Activated CD8-positive, alpha-beta memory T cell treated with anti-CD3 and anti-CD28 coated beads, Interleukin-2, amount 10 ng/mL, durations not matched to agents 7 days and 5 days (primary cell): ENCODE measurements around the gene ADAM22. TPM values are rescaled to one million over a fixed set of nuclear protein-coding genes. Genes with fewer than 3 reads are reported as not detected.
"Not testable (repeated sequence)": the region's sequence is repeated elsewhere in the genome, so short reads cannot be mapped to it uniquely, and the experiment has no call there.

Experiments
- ATAC-seq: fragments of 150-1000 bp; cut with Tn5 transposase; one replicate; pipeline ENCODE4 v1.10.0; 2021; ENCODE audit warnings: moderate library complexity
- CTCF ChIA-PET: fragments of 350-600 bp; sonication (Branson Sonifier 250); formaldehyde crosslinking; loops from one replicate; lab custom pipeline; 2021; ENCODE audit warnings: antibody characterized with exemption; lab: Charles Lee
- DNase-seq: peaks from one replicate; pipeline ENCODE4 v3.0.0-alpha.2; 2020
- H3K27ac Mint-ChIP-seq: one replicate; pipeline ENCODE4 v1.8.0; 2021; ENCODE audit warnings: mild to moderate bottlenecking, mixed read lengths
- H3K27me3 Mint-ChIP-seq: one replicate; pipeline ENCODE4 v1.8.0; 2021; ENCODE audit warnings: mixed read lengths
- H3K36me3 Mint-ChIP-seq: one replicate; pipeline ENCODE4 v1.8.0; 2021; ENCODE audit warnings: mild to moderate bottlenecking, mixed read lengths
- H3K4me1 Mint-ChIP-seq: one replicate; pipeline ENCODE4 v1.8.0; 2021; ENCODE audit warnings: mixed read lengths
- H3K4me3 Mint-ChIP-seq: one replicate; pipeline ENCODE4 v1.8.0; 2021; ENCODE audit warnings: mild to moderate bottlenecking, moderate library complexity, mixed read lengths
- H3K9me3 Mint-ChIP-seq: one replicate; pipeline ENCODE4 v1.8.0; 2022; ENCODE audit warnings: low read depth, mixed read lengths
- total RNA-seq, 2 experiments: library from RNA; stranded (reverse); gene quantifications; one replicate each; pipeline ENCODE4 v1.2.3, GENCODE V29; 2021

Gene ADAM22, protein sequence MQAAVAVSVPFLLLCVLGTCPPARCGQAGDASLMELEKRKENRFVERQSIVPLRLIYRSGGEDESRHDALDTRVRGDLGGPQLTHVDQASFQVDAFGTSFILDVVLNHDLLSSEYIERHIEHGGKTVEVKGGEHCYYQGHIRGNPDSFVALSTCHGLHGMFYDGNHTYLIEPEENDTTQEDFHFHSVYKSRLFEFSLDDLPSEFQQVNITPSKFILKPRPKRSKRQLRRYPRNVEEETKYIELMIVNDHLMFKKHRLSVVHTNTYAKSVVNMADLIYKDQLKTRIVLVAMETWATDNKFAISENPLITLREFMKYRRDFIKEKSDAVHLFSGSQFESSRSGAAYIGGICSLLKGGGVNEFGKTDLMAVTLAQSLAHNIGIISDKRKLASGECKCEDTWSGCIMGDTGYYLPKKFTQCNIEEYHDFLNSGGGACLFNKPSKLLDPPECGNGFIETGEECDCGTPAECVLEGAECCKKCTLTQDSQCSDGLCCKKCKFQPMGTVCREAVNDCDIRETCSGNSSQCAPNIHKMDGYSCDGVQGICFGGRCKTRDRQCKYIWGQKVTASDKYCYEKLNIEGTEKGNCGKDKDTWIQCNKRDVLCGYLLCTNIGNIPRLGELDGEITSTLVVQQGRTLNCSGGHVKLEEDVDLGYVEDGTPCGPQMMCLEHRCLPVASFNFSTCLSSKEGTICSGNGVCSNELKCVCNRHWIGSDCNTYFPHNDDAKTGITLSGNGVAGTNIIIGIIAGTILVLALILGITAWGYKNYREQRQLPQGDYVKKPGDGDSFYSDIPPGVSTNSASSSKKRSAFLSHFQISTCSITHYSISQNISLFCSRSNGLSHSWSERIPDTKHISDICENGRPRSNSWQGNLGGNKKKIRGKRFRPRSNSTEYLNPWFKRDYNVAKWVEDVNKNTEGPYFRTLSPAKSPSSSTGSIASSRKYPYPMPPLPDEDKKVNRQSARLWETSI
- total RNA-seq = 1 to 10 TPM; 5.2 to 5.8 TPM

GRCh38 chr7:87933953-87934698 lies at the start of gene ADAM22:
ADAM22 (plus strand) TSS chr7:87934251; CDS start chr7:87934466, 215 bp downstream.
- CTCF ChIA-PET = interaction anchor here (0.7 to 2.3 kb wide), 4 partner anchors 10 to 345 kb away, joined by 3 to 10 read pairs (median 4); no protein-coding TSS in a partner anchor
- Mint-ChIP-seq H3K4me1 (peaks cover 14% of the 10 kb centered on the region), H3K36me3 (peaks cover 6% of the 10 kb centered on the region), H3K4me3 (peak within 1 kb of the TSS; percentile 83), H3K9me3 (no peaks in the 10 kb centered on the region), H3K27me3 (peaks cover 9% of the 10 kb centered on the region), H3K27ac (peak within 1 kb of the TSS; percentile 74)
- DNase-seq (peak; percentile 95), ATAC-seq (peak; percentile 95)

DNA sequence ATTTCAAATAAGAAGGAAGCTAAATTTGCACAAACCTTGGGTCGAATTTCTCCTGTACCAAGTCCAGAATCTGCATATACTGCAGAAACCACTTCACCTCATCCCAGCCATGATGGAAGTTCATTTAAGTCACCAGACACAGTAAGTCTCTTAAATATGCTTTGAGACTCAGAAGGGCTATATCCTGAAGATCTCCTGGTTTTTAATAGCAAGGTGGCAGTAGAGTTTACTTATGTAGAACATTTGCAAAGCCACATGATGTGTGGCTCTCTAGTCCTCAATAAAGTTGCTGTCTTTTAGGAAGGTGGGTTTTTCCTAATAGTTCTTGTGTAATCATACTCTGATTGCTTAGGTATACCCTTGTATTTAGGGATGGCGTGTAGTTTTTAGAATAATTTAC lies 49.0 kb upstream of the ADAM22 start:
- Mint-ChIP-seq H3K27me3 (no peaks in the 10 kb centered on the region), H3K4me3 (no peak overlapping the region), H3K4me1 (peaks cover 24% of the 10 kb centered on the region), H3K9me3 (no peaks in the 10 kb centered on the region), H3K27ac (peak overlapping the region; percentile 42), H3K36me3 (peaks cover 49% of the 10 kb centered on the region)
- CTCF ChIA-PET = no interaction called here
- ATAC-seq (no peak), DNase-seq (no peak)

GRCh38 chr7:87886875-87887274 lies 47.2 kb upstream of the ADAM22 start:
- Mint-ChIP-seq H3K4me1 (peaks cover 11% of the 10 kb centered on the region), H3K27ac (no peak overlapping the region), H3K27me3 (no peaks in the 10 kb centered on the region), H3K4me3 (no peak overlapping the region), H3K36me3 (peaks cover 48% of the 10 kb centered on the region), H3K9me3 (no peaks in the 10 kb centered on the region)
- ATAC-seq (no peak), DNase-seq (no peak)
- CTCF ChIA-PET = interaction anchor here (0.6 to 2.6 kb wide), 14 partner anchors 8 to 382 kb away, joined by 3 to 13 read pairs (median 4); partner anchors contain the start of genes DBF4 and SLC25A40

DNA sequence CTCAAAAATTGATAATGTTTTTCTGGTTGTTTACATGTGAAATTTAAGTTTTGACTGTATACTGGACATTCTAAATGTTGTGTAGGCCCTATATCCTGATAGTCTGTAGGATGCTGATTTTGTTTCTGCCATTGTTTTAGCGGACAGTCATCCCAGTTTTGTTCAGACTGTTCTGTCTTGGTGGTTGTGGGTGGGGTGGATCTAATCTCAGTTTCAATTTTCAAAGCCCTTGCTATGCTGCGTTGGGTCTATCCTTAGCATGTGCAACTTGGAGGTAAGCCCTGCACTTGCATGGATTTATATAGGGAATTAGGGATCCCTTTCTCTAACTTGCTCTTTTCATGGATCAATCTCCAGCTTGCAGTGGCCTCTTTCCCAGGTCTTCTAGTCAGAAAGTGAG lies 38.7 kb upstream of the ADAM22 start:
- ATAC-seq (no peak), DNase-seq (no peak)
- Mint-ChIP-seq H3K27ac (no peak overlapping the region), H3K4me3 (no peak overlapping the region), H3K4me1 (peaks cover 17% of the 10 kb centered on the region), H3K9me3 (no peaks in the 10 kb centered on the region), H3K27me3 (no peaks in the 10 kb centered on the region), H3K36me3 (peaks cover 65% of the 10 kb centered on the region)
- CTCF ChIA-PET = interaction anchor here (0.8 kb wide), 1 partner anchor 8 kb away, joined by 5 read pairs; no protein-coding TSS in a partner anchor

DNA sequence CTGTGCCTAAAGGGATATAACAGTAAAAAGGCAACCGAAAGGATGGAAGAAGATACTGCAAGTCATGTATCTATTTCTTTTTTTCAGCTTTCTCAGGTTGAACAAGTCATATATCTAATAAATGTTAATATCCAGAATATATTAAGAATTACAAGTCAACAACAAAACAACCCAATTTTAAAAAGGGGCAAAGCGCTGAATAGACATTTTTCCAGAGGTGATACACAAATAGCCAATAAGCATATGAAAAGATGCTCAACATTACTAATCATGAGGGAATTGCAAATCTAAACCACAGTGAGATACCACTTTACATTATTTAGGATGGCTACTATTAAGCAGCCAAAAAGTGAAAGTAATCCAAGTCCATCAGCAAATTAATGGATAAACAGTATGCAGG lies 34.8 kb upstream of the ADAM22 start:
- H3K36me3 Mint-ChIP-seq = peaks cover 64% of the 10 kb centered on the region

DNA sequence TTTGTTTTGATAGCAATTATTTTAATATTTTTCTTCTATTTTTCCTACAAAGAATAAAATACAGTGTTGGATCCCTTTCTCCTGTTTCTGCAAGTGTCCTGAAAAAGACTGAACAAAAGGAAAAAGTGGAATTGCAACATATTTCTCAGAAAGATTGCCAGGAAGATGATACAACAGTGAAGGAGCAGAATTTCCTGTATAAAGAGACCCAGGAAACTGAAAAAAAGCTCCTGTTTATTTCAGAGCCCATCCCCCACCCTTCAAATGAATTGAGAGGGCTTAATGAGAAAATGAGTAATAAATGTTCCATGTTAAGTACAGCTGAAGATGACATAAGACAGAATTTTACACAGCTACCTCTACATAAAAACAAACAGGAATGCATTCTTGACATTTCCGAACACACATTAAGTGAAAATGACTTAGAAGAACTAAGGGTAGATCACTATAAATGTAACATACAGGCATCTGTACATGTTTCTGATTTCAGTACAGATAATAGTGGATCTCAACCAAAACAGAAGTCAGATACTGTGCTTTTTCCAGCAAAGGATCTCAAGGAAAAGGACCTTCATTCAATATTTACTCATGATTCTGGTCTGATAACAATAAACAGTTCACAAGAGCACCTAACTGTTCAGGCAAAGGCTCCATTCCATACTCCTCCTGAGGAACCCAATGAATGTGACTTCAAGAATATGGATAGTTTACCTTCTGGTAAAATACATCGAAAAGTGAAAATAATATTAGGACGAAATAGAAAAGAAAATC lies 26.7 kb upstream of the ADAM22 start:
- H3K4me3 Mint-ChIP-seq, H3K9me3 Mint-ChIP-seq, H3K27me3 Mint-ChIP-seq, H3K4me1 Mint-ChIP-seq, ATAC-seq, H3K27ac Mint-ChIP-seq, DNase-seq: not testable (repeated sequence)
- CTCF ChIA-PET = interaction anchor here (1.4 kb wide), 1 partner anchor 13 kb away, joined by 4 read pairs; no protein-coding TSS in a partner anchor
- H3K36me3 Mint-ChIP-seq = peaks cover 34% of the 10 kb centered on the region

More for the DNA sequence above, 34.8 kb upstream of the ADAM22 start:
- peaks cover 12% of the 10 kb centered on the region for H3K4me1 Mint-ChIP-seq
- CTCF ChIA-PET = no interaction called here
- no peak overlapping the region for H3K27ac Mint-ChIP-seq
- ATAC-seq = no peak
- H3K27me3 Mint-ChIP-seq = no peaks in the 10 kb centered on the region
- no peak overlapping the region for H3K4me3 Mint-ChIP-seq
- H3K9me3 Mint-ChIP-seq = no peaks in the 10 kb centered on the region
- no peak for DNase-seq

GRCh38 chr7:87908814-87909213 lies 25.2 kb upstream of the ADAM22 start:
- H3K4me3 Mint-ChIP-seq, CTCF ChIA-PET, H3K27ac Mint-ChIP-seq, ATAC-seq, H3K4me1 Mint-ChIP-seq, DNase-seq, H3K9me3 Mint-ChIP-seq, H3K27me3 Mint-ChIP-seq: not testable (repeated sequence)
- peaks cover 27% of the 10 kb centered on the region for H3K36me3 Mint-ChIP-seq

GRCh38 chr7:87912121-87912520 lies 21.9 kb upstream of the ADAM22 start:
- CTCF ChIA-PET = interaction anchor here (1.6 kb wide), 1 partner anchor 14 kb away, joined by 4 read pairs; no protein-coding TSS in a partner anchor
- H3K36me3 Mint-ChIP-seq = peaks cover 12% of the 10 kb centered on the region
- H3K4me1 Mint-ChIP-seq = peaks cover 1% of the 10 kb centered on the region
- H3K27me3 Mint-ChIP-seq = peaks cover 6% of the 10 kb centered on the region
- no peaks in the 10 kb centered on the region for H3K9me3 Mint-ChIP-seq
- DNase-seq (no peak), ATAC-seq (no peak)
- no peak overlapping the region for H3K27ac Mint-ChIP-seq
- no peak overlapping the region for H3K4me3 Mint-ChIP-seq

DNA sequence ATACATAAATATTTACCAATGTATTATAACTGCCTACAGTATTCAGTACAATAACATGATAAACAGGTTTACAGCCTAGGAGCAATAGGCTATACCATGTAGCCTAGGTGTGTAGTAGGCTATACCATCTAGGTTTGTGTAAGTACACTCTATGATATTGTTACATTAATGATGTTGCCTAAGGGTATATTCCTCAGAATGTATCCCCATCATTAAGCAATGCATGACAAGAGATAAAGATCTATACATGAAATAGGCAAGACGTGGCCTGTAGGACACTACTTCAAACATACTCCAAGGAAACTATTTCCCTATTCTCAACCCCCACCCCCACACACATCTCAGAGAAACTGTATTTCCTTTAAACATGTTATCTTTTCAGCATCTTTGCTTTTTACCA lies 15.3 kb upstream of the ADAM22 start:
- Mint-ChIP-seq H3K36me3 (no peaks in the 10 kb centered on the region), H3K9me3 (no peaks in the 10 kb centered on the region), H3K4me1 (no peaks in the 10 kb centered on the region), H3K27ac (no peak overlapping the region), H3K4me3 (no peak overlapping the region), H3K27me3 (peaks cover 14% of the 10 kb centered on the region)
- no peak for DNase-seq
- CTCF ChIA-PET = no interaction called here
- ATAC-seq = no peak

DNA sequence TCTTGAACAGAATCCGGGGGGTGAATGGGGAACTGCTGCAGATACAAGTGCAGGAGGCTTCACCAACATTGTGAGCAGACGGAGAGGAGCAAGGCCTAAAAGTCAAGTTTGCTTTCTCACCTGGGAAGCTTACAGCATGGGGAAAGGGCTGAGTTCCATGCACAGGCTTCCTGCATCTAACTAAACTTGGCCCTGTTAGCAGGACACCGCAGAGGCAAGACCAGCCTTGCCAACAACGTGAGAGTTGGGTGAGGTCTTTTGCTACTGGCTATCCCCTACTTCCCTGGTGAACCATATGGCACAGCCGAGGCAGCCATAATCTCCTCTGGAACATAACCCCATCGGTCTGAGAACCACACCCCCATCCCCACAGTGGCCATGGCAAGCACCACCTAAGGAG lies 14.2 kb upstream of the ADAM22 start:
- Mint-ChIP-seq H3K4me3 (no peak overlapping the region), H3K9me3 (no peaks in the 10 kb centered on the region), H3K27ac (no peak overlapping the region), H3K36me3 (no peaks in the 10 kb centered on the region), H3K27me3 (peaks cover 14% of the 10 kb centered on the region), H3K4me1 (no peaks in the 10 kb centered on the region)
- ATAC-seq (no peak), DNase-seq (no peak)
- CTCF ChIA-PET = interaction anchor here (2.1 kb wide), 1 partner anchor 14 kb away, joined by 4 read pairs; no protein-coding TSS in a partner anchor

- Mint-ChIP-seq H3K4me3 (no peak overlapping the region), H3K9me3 (no peaks in the 10 kb centered on the region), H3K27ac (no peak overlapping the region), H3K36me3 (no peaks in the 10 kb centered on the region), H3K27me3 (peaks cover 14% of the 10 kb centered on the region), H3K4me1 (no peaks in the 10 kb centered on the region)
- ATAC-seq (no peak), DNase-seq (no peak)
- CTCF ChIA-PET = interaction anchor here (1.2 to 2.1 kb wide), 2 partner anchors 13 to 14 kb away, joined by 4 read pairs; partner anchors contain the start of gene ADAM22
Measured at GRCh38 chr7:87920578-87920977, 13.5 kb upstream of the ADAM22 start.

GRCh38 chr7:87922759-87923395 lies 11.2 kb upstream of the ADAM22 start:
- H3K27ac Mint-ChIP-seq, DNase-seq, CTCF ChIA-PET, ATAC-seq, H3K27me3 Mint-ChIP-seq, H3K36me3 Mint-ChIP-seq, H3K4me3 Mint-ChIP-seq, H3K4me1 Mint-ChIP-seq, H3K9me3 Mint-ChIP-seq: not testable (repeated sequence)
